HG03469 (cell line): ENCODE results near the gene LIN7B.
"Not testable (repeated sequence)": the region's sequence is repeated elsewhere in the genome, so short reads cannot be mapped to it uniquely, and the experiment has no call there.

Experiments
- ATAC-seq: cut with Tn5 transposase; IDR thresholded peaks from one replicate; pipeline ENCODE4 v1.9.1; 2021; ENCODE audit warnings: mild to moderate bottlenecking, moderate library complexity, moderate number of reproducible peaks; ENCODE audit not compliant: unreplicated experiment

LIN7B gene

GRCh38 chr19:49141352-49141751 lies 27.2 kb downstream of the LIN7B start:
- no peak for ATAC-seq

GRCh38 chr19:49142866-49143335 lies 28.7 kb downstream of the LIN7B start:
- ATAC-seq, result no peak

GRCh38 chr19:49145573-49146407 lies 31.6 kb downstream of the LIN7B start:
- ATAC-seq, result no peak

GRCh38 chr19:49146408-49146770 lies 32.2 kb downstream of the LIN7B start:
- ATAC-seq, result not testable (repeated sequence)

GRCh38 chr19:49148044-49148682 lies 34.0 kb downstream of the LIN7B start:
- ATAC-seq, result no peak

- ATAC-seq, result no peak
Measured at GRCh38 chr19:49148784-49149651, 34.8 kb downstream of the LIN7B start.

GRCh38 chr19:49149652-49150105 lies 35.5 kb downstream of the LIN7B start:
- no peak for ATAC-seq

- no peak for ATAC-seq
Measured at GRCh38 chr19:49150106-49150943, 36.2 kb downstream of the LIN7B start.

- no peak for ATAC-seq
Measured at GRCh38 chr19:49150944-49151243, 36.7 kb downstream of the LIN7B start.

GRCh38 chr19:49151267-49152118 lies 37.3 kb downstream of the LIN7B start:
- ATAC-seq, result no peak

- ATAC-seq, result no peak
Measured at GRCh38 chr19:49152119-49152550, 38.0 kb downstream of the LIN7B start.

- no peak for ATAC-seq
Measured at GRCh38 chr19:49153167-49153809, 39.1 kb downstream of the LIN7B start.

- ATAC-seq, result no peak
Measured at GRCh38 chr19:49154279-49154678, 40.1 kb downstream of the LIN7B start.

- no peak for ATAC-seq
Measured at GRCh38 chr19:49155005-49155819, 41.0 kb downstream of the LIN7B start, which contains the start of gene HRC. HRC (minus strand) TSS chr19:49155396; CDS start chr19:49155237, 159 bp downstream.

GRCh38 chr19:49155820-49156346 lies 41.7 kb downstream of the LIN7B start:
- no peak for ATAC-seq

- no peak for ATAC-seq
Measured at GRCh38 chr19:49157445-49158224, 43.5 kb downstream of the LIN7B start, which contains the start of gene TRPM4. TRPM4 (plus strand) TSS chr19:49157792; CDS start chr19:49157867, 75 bp downstream.
